HG03354 (cell line): Measurements from ENCODE around the gene GPX7.
"Not testable (repeated sequence)": the region's sequence is repeated elsewhere in the genome, so short reads cannot be mapped to it uniquely, and the experiment has no call there.

Experiments used
- ATAC-seq: cut with Tn5 transposase; IDR thresholded peaks from one replicate; pipeline ENCODE4 v1.9.1; 2021; ENCODE audit warnings: mild to moderate bottlenecking; ENCODE audit not compliant: unreplicated experiment, poor library complexity, severe bottlenecking

GPX7 gene

DNA sequence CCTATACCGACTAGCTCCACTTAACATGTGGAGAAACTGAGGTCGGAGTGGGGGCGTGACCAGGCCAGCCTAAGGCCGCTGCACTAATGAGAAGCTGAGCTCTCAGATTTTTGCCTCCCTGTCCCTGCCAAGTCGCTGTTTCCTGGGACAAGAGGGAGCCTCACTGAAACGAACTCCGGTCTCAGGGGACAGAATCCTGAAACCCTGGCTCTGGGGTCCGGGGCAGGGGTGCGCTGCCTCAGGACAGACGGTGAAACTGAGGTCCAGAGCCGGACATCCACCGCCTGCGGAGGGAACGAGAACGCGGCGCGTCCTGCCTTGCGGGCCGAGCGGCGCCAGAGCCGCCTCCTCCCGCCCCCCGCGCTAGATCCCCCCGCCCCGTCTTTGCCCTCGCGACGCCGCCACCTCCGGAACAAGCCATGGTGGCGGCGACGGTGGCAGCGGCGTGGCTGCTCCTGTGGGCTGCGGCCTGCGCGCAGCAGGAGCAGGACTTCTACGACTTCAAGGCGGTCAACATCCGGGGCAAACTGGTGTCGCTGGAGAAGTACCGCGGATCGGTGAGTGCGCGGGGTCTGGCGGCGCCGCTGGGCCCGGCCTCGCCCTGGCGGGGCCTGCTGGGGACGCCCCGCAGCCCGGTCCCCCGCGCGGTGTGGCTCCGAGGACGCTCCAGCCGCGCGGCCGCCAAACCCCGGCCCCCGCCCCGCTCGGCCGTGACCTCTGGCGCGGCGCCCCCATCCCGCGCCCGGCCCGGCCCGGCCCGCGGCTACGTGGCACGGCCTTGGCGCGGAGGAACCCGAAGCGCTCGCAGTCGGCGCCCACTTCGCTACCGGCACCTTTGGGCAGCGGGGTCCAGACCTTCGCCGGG, at the start of gene GPX7:
TSS of gene GPX7 (plus strand) at position 381 of the 865 bp plus-strand sequence. CDS start at position 420, 39 bp downstream.
- no peak for ATAC-seq

DNA sequence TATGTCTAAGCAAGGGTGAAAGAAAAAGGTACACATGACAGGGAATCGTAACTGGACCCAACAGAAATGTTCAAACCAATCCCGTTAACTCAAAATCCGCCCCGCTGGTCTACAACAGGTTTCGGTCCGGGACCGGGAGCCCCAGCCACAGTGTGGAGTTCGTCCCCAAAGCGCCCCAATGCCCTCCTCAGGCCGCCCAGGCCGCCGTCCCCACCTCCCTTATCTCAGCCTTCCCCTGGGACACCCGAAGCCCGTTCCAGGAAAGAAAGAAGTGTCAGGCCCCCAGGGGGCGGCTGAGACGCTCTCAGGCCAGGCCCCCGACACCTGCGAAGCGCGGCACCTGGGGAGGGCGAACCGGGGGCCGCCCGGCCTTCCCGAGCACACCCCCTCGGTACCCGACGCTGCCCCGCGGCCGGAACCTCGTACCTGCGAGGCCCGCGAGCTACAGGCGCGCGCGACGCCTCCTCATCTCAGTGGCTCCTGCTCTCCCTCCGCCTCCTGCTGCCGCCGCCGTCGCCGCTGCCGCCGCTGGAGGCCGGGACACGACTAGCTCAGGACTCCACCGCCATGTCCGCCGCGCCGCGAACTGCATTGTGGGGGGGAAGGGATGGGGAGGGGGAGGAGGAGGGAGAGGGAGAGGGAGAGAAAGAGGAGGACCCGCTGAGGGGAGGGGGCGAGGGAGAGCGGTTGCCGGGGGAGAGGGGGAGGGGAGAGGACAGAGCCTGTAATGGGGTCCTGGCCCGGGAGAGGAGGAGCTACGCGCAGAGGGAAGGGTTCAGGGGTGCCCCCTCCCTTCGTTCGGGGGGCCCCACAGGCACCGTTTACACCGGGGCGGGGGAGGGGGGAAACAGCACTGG, 49.4 kb upstream of the GPX7 start, which contains the start of gene TUT4:
TSS of gene TUT4 (minus strand) at position 588 of the 857 bp plus-strand sequence. CDS start 26,812 bp downstream, outside the sequence.
- peak; percentile 55 for ATAC-seq

DNA sequence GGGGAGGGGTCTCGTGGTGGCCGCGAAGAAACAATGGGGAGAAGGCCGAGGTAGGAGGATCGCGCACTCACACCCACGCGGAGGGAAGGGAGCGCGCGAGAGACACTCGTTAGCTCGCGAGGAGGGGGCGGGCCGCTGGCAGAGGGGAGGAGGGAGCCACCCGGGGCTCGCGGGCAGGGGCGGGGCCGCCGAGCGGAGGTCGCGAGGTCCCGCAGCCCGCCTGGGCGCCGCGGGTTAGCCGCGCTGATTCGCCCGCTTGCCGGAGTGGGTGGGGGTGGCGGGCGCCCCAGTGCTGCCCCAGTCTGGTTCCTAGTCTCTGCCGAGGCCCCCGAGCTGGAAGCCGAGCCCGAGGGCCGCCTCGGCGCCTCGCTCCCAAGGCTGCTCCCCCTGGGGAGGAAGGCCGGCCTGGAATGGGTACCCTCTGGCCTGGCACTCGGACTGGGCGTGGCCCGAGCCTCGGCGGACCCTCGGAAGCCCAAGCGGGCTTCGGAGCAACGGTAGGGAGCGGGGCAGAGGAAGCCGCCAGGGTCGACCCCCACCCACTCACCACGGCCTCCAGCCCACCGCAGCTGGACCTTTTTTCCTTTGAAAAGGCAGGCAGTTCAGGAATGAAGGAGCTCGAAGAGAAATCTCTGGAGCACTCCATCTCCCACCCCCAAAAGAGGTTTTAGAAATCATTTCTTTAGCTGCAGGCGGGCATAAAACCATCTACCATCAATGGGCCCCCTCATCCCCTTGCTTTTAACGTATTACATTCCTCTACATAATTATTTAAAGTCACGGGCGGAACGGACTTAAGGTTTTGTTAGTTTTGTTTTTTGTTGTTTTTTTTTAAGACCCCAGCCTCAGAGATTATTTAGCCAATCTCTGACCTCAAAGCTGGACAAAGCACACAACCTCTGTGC, 48.6 kb upstream of the GPX7 start:
- peak; percentile 66 for ATAC-seq

DNA sequence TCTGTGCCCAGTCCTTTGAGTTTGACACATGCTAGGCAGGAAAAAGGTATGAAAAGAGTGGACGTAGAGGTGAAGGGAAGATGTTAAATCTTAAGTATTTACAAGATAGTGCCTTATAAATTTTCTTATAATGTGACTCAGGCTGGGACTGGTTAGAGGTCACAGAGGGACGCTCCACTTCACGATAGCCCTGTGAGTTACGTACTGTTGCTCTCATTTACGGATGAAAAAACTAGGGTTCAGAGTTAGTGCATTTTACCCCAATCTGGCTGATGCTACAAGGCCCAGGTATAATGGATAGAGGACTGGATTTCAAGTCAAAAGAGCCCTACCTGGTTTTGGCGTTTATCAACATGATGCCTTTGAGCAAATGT, 47.9 kb upstream of the GPX7 start:
- ATAC-seq, result no peak

DNA sequence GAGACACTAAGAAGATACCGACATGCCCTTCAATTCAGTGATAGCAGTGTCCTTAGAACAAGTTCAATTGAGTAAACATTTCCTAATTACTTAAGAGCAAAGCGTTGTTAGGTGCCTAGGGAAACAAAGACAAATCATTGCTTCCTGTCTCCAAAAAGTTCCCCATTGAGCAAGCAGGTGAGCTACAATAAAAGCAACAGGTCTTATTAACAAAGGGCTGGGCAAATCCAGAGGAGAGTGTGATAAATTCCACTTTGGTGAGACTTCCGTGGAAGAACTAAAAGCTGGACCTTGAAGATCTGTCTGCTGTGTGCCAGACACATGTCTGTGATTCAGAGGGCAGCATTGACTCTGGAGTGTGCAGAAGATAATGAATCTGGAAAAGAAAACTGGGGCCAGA, 47.4 kb upstream of the GPX7 start:
- no peak for ATAC-seq

DNA sequence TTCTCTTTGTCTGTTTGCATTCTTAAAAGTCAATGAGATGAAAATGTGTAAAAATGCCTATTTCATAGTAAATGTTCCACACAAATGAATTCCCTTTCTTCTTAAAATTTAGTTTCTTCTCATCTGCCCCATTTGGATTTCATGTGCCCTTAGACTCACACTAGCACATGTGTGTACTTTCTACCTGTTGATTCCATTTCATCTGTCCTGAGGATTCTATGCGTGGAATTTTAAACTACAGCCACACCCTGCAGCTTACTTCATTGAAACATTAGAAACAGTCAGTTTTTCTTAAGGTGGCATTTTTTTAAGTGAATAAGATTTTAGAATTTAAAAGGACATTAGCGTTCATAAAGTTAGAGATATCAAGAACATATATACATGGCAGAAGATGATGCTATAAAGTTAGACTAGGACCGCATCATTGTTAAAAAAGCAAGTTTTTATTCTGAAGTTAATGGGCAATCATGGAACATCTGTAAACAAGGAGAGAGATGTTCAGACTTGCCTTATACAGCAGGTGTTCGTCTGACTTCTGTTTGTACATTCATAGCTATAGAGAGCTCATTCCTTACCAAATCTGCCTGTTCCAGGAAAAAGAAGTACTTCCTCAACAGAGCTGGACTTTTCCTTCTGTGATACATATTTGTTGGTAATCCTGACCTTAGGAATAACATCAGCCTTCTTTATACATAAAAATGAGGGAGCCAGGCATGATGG, 45.4 kb upstream of the GPX7 start:
- no peak for ATAC-seq

DNA sequence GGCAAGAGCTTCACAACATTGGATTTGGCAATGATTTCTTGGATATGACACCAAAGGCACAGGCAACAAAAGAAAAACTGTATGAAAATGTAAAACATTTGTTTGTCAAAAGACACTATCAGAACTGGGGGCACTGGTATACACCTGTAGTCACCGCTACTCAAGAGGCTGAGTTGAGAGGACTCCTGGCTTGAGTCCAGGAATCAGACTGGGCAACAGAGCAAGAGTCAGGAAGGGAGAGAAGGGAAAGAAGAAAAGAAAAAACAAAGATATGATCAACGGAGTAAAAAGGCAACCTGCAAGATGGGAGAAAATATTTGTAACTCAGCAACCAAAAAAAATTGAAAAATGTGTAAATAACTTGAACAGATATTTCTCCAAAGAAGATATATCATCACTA, 43.2 kb upstream of the GPX7 start:
- no peak for ATAC-seq

DNA sequence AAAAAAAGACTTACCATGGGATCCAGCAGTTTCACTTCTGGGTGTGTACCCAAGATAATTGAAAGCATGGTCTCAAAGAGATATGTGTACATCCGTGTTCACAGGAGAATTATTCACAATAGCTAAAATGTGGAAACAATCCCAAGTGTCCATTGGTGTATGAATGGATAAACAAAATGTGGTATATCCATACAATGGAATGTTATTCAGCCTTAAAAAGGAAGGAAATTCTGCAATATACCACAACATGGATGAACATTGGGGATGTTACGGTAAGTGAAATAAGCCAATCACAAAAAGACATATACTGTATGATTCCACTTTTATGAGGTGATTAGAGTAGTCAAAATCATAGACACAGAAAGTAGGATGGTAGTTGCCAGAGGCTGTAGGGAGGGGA, 42.3 kb upstream of the GPX7 start:
- no peak for ATAC-seq

DNA sequence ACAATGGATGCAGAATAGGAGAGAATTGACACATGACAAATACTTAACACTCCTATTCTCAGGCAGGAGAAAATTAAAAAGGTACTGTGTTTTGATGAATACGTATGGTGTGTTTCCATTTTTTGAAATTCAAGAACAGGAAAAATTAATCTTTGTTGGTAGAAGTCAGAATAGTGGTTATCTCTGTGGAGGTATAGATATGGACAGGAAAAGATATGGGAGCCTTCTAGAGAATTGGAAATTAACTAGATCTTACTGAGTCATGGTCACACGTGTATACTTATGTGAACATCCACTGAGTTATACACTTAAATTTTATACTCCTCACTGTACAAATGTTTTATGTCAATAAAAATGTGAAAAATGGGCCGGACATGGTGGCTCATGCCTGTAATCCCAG, 39.4 kb upstream of the GPX7 start:
- no peak for ATAC-seq

DNA sequence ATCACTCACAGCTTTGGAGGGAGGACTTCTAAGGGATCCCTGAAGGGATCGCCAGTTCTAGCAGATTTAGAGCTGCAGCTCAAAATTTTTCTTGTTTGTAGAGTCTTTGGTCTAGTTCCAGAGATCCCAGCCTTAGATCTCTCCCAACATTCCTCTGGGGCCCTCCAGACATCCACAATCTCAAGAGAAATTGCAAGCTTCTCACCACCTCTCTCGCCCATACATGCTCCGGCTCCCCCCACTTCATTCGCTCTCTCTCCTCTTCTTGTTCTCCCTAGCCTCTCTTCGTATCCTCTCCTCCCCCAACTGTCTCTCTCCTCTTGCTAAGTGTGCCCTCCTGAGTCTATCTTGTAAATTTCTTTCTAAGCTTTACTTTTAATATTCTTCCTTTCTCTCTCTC, 34.2 kb upstream of the GPX7 start:
- ATAC-seq, result no peak

DNA sequence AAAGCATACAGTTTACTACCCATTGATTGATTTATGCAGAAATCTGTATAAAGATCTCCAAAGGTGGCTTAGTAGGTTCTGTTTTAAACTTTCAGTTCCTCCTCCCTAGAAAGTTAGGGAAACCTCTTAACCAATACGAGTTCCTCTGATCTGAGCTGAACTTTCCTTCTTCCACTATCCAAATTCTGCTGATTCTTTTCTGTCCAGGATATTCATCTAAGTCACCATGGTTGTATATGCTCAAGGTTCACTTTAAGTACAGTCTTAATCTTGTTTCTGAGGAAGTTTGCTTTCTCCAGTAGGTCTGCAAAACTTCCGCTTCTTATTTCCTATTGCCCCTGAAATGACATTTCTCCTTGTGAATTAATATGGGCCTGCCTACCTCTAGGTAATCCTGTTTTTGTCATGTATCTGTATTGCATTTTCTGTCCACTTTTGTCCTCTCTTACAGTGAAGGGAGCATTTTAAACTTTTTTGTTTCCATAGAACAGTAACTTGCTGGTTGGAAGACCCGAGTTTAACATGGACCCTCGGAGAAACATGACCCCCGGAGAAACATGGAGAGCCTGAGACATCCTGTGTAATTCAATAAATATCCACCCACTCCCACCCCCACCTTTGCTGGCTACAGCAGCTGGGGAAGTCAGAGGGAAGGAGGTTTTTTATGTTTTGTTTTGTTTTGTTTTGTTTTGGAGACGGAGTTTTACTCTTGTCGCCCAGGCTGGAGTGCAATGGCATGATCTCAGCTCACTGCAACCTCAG, 32.5 kb upstream of the GPX7 start:
- no peak for ATAC-seq

DNA sequence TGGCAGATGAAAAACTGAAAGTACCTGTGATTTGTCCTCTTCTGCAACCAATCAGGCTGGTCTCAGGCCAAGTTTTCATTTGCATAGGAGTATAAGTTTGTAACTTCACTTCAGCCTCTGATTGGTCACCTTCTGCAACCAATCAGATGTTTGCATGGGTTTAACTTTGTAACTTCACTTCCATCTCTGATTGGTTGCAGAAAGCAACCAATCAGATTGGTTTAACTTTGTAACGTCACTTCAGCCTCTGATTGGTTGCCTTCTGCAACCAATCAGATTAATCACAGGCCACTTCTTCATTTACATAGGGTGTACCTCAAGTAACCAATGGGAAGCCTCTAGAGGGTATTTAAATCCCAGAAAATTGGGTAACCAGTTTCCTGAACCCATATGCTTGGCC, 30.4 kb upstream of the GPX7 start:
- no peak for ATAC-seq

DNA sequence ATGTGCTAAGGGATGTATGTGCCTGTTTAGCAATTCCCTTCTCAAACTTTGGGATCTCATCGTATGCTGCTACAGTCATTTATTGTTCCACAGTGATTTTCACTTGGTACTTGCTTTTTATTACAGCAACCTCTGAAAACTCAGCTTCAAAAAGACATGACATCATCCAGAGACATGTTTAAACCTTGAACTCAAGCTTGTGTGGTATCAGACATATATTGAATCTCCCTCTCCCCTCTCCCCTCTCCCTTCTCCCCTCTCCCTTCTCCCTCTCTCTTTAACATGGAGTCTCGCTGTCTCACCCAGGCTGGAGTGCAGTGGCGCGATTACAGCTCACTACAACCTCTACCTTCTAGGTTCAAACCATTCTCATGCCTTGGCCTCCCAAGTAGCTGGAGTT, 29.8 kb upstream of the GPX7 start:
- no peak for ATAC-seq

DNA sequence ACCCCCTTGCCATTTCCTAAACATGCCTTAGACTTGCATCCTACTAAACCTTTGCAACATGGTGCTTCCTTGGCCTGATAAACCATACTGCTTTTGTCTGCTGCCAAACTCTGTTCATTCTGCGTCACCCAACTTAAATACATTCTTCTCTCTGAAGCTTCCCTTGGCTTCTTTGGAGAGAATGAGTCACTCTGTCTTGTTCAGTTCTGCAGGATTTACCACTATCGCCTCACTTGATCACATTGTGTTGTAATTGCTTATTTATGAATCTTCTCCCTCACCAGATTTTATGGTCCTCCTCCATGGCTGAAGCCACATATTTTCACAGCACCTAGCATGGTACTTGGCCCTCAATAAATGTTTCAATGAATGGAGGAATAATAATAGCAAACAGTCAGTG, 27.6 kb upstream of the GPX7 start:
- ATAC-seq, result no peak

DNA sequence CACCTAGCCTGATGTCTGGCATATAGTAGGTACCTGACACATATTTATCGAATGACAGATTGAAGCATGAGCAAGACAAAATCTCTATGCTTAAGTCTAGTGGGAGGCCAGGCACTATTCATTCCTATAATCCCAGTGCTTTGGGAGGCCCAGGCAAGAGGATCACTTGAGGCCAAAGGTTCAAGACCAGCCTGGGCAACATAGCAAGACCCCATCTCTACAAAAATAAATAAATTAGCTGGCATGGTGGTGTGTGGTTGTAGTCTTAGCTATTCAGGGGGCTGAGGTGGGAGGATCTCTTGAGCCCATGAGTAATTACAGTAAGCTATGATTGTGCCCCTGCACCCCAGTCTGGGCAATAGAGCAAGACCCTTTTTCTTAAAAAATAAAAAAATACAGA, 26.1 kb upstream of the GPX7 start:
- ATAC-seq, result no peak

DNA sequence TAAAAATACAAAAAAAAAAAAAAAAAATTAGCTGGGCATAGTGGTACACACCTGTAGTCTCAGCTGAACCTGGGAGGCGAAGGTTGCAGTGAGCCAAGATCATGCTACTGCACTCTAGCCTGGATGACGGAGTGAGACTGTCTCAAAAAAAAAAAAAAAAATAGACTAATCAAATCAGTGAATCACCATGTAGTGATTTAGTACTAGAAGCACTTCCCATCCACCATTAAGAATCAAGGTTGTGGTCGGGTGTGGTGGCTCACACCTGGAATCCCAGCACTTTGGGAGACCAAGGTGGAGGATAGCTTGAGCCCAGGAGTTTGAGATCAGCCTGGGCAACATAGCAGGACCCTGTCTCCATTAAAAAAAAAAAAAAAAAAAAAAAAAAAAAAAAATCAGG, 24.1 kb upstream of the GPX7 start:
- ATAC-seq, result not testable (repeated sequence)

DNA sequence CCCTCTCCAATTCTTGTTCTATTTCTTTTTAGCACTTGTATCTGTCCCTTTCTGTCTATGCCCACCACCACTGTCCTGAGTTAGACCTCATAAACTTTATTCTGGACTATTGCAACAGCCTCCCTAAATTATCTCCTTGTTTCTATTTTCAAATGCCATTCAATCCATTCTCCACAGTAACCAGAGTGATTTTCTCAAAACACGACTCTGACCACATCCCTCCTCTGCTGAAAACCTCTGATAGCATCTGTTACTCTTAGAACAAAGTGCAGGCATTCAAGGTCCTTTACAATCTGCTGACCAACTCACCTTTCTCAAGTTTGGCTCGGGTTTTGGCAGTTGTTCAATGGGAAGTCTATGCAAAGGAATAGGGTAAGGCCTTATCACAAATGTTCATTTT, 22.8 kb upstream of the GPX7 start:
- no peak for ATAC-seq

DNA sequence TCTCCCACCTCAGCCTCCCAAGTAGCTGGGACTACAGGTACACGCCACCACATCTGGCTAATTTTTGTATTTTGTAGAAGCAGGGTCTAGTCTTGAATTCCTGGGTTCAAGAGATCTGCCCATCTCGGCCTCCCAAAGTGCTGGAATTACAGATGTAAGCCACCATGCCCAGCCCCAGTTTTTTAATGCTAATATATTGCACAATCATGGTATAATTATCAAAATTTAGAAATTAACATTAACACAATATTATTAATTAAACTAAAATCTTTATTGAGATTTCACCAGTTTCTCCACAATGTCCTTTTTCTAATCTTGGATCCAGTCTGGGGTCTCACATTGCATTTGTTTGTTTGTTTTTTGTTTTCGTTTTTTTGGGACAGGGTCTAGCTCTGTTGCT, 21.9 kb upstream of the GPX7 start:
- no peak for ATAC-seq
